G401 (cell line): ENCODE results near the gene COPS4. TPM values are rescaled to one million over a fixed set of nuclear protein-coding genes. Genes with fewer than 3 reads are reported as not detected.
A peak's percentile ranks its signal among the peaks of the same experiment; 100 is the strongest.
"Not testable (repeated sequence)": the region's sequence is repeated elsewhere in the genome, so short reads cannot be mapped to it uniquely, and the experiment has no call there.

Experiments
- DNase-seq: peaks from one replicate; pipeline ENCODE4 v3.0.0-alpha.2; 2015; ENCODE audit warnings: low spot score
- in situ Hi-C: cut with HindIII; loops from 2 replicates; pipeline ENCODE4 v1.10.0; 2016; ENCODE audit warnings: low sequenced_read_pairs, mixed read lengths
- total RNA-seq: library from RNA; depleted of rRNA; stranded (reverse); fragments of >200 nt; shearing (Covaris generic); gene quantifications from 2 replicates; pipeline ENCODE4 v1.2.3, GENCODE V29; 2014

COPS4 gene
- total RNA-seq, 1 experiment from 2014 or later: 173 TPM

DNA sequence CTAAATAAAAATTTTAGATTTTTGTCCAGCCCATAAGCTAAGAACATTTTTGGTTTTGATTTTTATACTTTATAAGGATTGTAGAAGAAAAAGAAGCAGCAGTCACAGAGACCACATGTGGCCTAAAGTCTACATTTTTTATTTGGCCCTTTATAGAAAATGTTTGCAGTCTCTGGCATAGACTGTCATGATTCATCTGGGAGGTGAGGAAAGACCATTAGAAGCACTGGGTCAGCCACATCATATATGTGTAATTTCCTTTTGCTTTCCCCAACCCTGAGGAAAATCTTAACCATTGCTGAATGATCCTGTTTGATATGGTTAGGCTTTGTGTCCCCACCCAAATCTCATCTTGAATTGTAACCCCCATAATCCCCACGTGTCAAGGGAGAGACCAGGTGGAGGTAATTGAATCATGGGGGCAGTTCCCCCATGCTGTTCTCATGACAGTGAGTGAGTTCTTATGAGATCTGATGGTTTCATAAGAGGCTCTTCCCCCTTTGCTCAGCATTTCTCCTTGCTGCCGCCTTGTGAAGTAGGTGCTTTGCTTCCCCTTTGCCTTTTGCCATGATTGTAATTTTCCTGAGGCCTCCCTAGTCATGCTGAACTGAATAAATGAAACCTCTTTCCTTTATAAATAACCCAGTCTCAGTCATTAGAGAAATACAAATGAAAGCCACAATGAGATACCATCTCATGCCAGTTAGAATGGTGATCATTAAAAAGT, 12.1 kb upstream of the COPS4 start:
- in situ Hi-C loops: no loop called here

DNA sequence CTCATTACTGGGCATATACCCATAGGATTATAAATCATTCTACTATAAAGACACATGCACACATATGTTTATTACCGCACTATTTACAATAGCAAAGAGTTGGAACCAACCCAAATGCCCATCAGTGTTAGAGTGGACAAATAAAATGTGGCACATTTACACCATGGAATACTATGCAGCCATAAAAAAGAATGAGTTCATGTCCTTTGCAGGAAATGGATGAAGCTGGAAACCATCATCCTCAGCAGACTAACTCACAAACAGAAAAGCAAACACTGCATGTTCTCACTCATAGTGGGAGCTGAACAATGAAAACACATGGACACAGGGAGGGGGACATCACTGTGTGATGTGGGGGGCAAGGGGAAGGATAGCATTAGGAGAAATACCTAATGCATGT, 11.4 kb upstream of the COPS4 start:
- in situ Hi-C loops, DNase-seq: not testable (repeated sequence)

More for the DNA sequence above, 12.1 kb upstream of the COPS4 start:
- no peak for DNase-seq

- no peak for DNase-seq
- in situ Hi-C loops: no loop called here
Observed at GRCh38 chr4:83024233-83024632, 10.8 kb upstream of the COPS4 start.

- in situ Hi-C loops: no loop called here
- no peak for DNase-seq
Observed at GRCh38 chr4:83025563-83025962, 9.4 kb upstream of the COPS4 start.

DNA sequence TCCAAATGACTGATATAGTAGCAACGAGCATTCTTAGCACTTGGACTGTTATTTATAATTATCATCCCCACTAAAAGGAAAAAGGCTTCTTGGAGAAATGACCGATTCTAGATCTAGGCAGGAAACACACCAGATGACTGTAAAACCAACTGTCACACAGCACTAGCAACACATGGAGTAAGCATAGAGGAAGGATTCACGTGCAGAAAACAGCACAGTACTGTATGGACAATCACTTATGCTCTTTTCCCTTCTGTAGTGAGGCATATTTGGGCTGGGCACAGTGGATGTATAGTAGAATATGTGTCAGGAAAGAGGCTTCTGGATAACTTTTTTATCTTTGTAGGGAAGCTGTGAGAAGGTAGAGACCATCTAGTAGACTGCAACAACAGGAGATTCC, 6.0 kb upstream of the COPS4 start:
- in situ Hi-C loops: no loop called here
- DNase-seq: no peak

DNA sequence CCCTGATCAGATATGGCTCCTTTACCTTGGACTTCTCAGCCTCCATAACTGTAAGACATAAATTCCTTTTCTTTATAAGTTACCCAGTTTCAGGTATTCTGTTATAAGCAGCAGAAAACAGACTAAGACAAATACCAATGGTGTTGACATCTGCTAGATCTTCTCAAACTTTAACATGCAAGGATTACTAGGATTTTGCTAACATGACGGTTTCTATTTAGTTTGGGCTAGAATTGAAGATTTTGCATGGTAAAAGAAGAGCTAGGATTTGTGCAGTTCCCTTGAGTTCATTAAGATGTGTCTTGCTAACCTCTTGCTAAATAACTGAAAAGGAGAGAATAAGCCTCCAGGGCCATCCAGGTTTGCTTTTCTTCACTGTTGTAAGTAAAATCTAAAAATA, 5.3 kb upstream of the COPS4 start:
- in situ Hi-C loops: no loop called here
- no peak for DNase-seq

- no peak for DNase-seq
- in situ Hi-C loops: no loop called here
Observed at GRCh38 chr4:83036991-83037665, 2.1 kb downstream of the COPS4 start.

GRCh38 chr4:83040269-83040668, 5.3 kb downstream of the COPS4 start:
- in situ Hi-C loops: no loop called here
- DNase-seq: no peak

DNA sequence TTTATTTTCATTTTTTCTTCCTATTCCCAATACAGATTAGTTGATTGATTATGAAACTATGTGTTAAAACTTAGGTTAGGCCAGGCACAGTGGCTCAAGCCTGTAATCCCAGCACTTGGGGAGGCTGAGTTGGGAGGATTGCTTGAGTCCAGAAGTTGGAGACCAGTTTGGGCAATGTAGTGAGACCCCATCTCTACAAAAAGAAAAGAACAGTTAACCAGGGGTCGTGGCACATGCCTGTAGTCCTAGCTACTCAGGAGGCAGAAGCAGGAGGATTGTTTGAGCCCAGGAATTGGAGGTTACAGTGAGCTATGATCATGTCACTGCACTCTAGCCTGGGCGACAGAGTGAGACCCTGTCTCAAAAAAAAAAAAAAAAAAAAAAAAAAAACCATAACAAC, 8.2 kb downstream of the COPS4 start:
- in situ Hi-C loops, DNase-seq: not testable (repeated sequence)

GRCh38 chr4:83043801-83044407, 8.9 kb downstream of the COPS4 start:
- no peak for DNase-seq
- in situ Hi-C loops: no loop called here

GRCh38 chr4:83046693-83047473, 11.9 kb downstream of the COPS4 start:
- DNase-seq: no peak
- in situ Hi-C loops: no loop called here

GRCh38 chr4:83048781-83049180, 13.8 kb downstream of the COPS4 start:
- in situ Hi-C loops: not testable (repeated sequence)

GRCh38 chr4:83054928-83055327, 19.9 kb downstream of the COPS4 start:
- no peak for DNase-seq
- in situ Hi-C loops: no loop called here

More at GRCh38 chr4:83048781-83049180, 13.8 kb downstream of the COPS4 start:
- DNase-seq: not testable (repeated sequence)

GRCh38 chr4:83062739-83063138, 27.8 kb downstream of the COPS4 start:
- DNase-seq: no peak
- in situ Hi-C loops: no loop called here

DNA sequence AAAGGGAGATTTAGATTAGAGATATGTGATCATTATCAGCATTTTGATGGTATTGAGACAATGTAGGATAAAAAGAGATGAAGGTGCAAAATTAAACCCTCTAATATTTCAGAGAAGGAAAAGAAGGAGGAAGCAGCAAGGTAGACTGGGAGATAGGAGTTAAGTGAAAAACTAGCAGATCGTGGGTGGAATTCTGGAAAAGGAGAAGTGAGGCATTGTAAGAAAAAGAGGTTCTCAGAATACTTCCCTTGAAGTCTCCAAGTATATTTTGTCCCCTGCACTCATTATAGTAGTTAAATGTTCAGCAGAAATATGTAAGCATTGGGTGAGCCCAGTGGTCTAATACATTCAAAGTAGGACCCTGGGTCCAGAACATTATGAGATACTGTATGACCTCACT, 30.3 kb downstream of the COPS4 start:
- in situ Hi-C loops: no loop called here
- no peak for DNase-seq

DNA sequence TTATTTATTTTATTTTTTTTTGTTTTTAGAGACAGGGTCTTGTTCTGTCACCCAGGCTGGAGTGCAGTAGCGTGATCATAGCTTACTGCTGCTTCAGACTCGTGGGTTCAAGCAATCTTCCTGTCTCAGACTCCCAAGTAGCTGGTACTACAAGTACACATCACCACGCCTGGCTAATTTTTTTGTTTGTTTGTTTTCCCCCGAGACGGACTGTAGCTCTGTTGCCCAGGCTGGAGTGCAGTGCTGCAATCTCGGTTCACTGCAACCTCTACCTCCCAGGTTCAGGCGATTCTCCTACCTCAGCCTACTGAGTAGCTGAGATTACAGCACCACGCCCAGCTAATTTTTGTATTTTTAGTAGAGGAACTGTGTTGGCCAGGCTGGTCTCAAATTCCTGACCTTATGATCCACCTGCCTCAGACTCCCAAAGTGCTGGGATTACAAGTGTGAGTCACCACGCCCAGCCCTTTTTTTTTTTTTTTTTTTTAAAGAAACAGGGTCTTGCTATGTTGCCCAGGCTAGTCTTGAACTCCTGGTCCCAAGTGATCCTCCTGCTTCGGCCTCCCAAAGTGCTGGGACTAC, 32.2 kb downstream of the COPS4 start:
- in situ Hi-C loops: no loop called here
- DNase-seq: no peak

- in situ Hi-C loops: no loop called here
- DNase-seq: no peak
Observed at GRCh38 chr4:83071116-83071515, 36.1 kb downstream of the COPS4 start.

GRCh38 chr4:83074086-83074704, 39.2 kb downstream of the COPS4 start:
- peak; percentile 56 for DNase-seq
- in situ Hi-C loops: no loop called here

GRCh38 chr4:83074783-83075182, 39.8 kb downstream of the COPS4 start:
- in situ Hi-C loops, DNase-seq: not testable (repeated sequence)
